Neutrophil (primary cell): ENCODE results near the gene EREG.

Experiments
- H3K27ac ChIP-seq: fragments of 200-600 bp; sonication (generic); 2 replicates; pipeline ENCODE4 v1.5.1; 2016; ENCODE audit warnings: mild to moderate bottlenecking, moderate library complexity
- H3K27me3 ChIP-seq: fragments of 200-600 bp; sonication (generic); 2 replicates; pipeline ENCODE4 v1.6.0; 2016; ENCODE audit warnings: mild to moderate bottlenecking
- H3K36me3 ChIP-seq: fragments of 200-600 bp; sonication (generic); 2 replicates; pipeline ENCODE4 v1.5.1; 2017
- H3K4me1 ChIP-seq, 2 experiments: fragments of 200-600 bp in 1 of 2; sonication (generic) in 1 of 2; 1 replicate in 1 of 2; 2 replicates in 1 of 2; pipeline versions ENCODE4 v1.5.1 to v1.6.1; 2013 to 2016; ENCODE audit warnings: low read depth in 1 of 2, low read length in 1 of 2, mild to moderate bottlenecking in 1 of 2, moderate library complexity in 1 of 2; ENCODE audit not compliant: control insufficient read depth in 1 of 2, insufficient read depth in 1 of 2
- H3K4me3 ChIP-seq, 2 experiments: fragments of 200-600 bp in 1 of 2; sonication (generic) in 1 of 2; 1 replicate in 1 of 2; 2 replicates in 1 of 2; pipeline ENCODE4 v1.5.1; 2013 to 2016; ENCODE audit warnings: low read depth in 1 of 2, low read length in 1 of 2, mild to moderate bottlenecking in 1 of 2, moderate library complexity in 1 of 2
- H3K9me3 ChIP-seq: fragments of 200-600 bp; sonication (generic); 2 replicates; pipeline ENCODE4 v1.5.1; 2016
- CTCF ChIP-seq: fragments of 200-600 bp; sonication (generic); IDR thresholded peaks from 2 replicates; pipeline ENCODE4 v1.5.1; 2016; ENCODE audit warnings: antibody characterized with exemption

Gene EREG

GRCh38 chr4:74319470-74319869 lies 45.5 kb upstream of the EREG start:
- TF ChIP-seq CTCF: no peak
- H3K27ac ChIP-seq: no peak overlapping the region

GRCh38 chr4:74320559-74321118 lies 44.3 kb upstream of the EREG start:
- Histone ChIP-seq H3K4me3 (no peak overlapping the region), H3K9me3 (no peaks in the 10 kb centered on the region), H3K36me3 (no peaks in the 10 kb centered on the region), H3K27ac (no peak overlapping the region), H3K27me3 (no peaks in the 10 kb centered on the region), H3K4me1 (peaks cover 0 to 4% of the 10 kb centered on the region in 2 experiments)
- no peak for TF ChIP-seq CTCF

More at GRCh38 chr4:74319470-74319869, 45.5 kb upstream of the EREG start:
- Histone ChIP-seq H3K27me3 (no peaks in the 10 kb centered on the region), H3K9me3 (no peaks in the 10 kb centered on the region), H3K36me3 (no peaks in the 10 kb centered on the region), H3K4me3 (no peak overlapping the region), H3K4me1 (peaks cover 0 to 4% of the 10 kb centered on the region in 2 experiments)

GRCh38 chr4:74322301-74322700 lies 42.6 kb upstream of the EREG start:
- TF ChIP-seq CTCF: no peak
- Histone ChIP-seq H3K27ac (no peak overlapping the region), H3K36me3 (no peaks in the 10 kb centered on the region), H3K4me1 (peaks cover 0 to 4% of the 10 kb centered on the region in 2 experiments), H3K9me3 (no peaks in the 10 kb centered on the region), H3K27me3 (no peaks in the 10 kb centered on the region), H3K4me3 (no peak overlapping the region)

GRCh38 chr4:74323663-74324062 lies 41.3 kb upstream of the EREG start:
- Histone ChIP-seq H3K27me3 (no peaks in the 10 kb centered on the region), H3K4me1 (peaks cover 0 to 4% of the 10 kb centered on the region in 2 experiments), H3K9me3 (no peaks in the 10 kb centered on the region), H3K4me3 (no peak overlapping the region), H3K27ac (no peak overlapping the region), H3K36me3 (no peaks in the 10 kb centered on the region)
- no peak for TF ChIP-seq CTCF

- TF ChIP-seq CTCF: no peak
- Histone ChIP-seq H3K4me3 (no peak overlapping the region), H3K36me3 (no peaks in the 10 kb centered on the region), H3K27me3 (no peaks in the 10 kb centered on the region), H3K9me3 (no peaks in the 10 kb centered on the region), H3K4me1 (peaks cover 0 to 4% of the 10 kb centered on the region in 2 experiments), H3K27ac (no peak overlapping the region)
These were observed 40.7 kb upstream of the EREG start for GRCh38 chr4:74324262-74324661.
